DMS 273 treated with DMSO at 0.1 percent for 48 hours (cell line): Measurements from ENCODE around the gene LINGO1.

Experiments used
- DNase-seq: peaks from one replicate; lab custom pipeline; 2025; lab: John Stamatoyannopoulos, UW

Gene LINGO1, protein sequence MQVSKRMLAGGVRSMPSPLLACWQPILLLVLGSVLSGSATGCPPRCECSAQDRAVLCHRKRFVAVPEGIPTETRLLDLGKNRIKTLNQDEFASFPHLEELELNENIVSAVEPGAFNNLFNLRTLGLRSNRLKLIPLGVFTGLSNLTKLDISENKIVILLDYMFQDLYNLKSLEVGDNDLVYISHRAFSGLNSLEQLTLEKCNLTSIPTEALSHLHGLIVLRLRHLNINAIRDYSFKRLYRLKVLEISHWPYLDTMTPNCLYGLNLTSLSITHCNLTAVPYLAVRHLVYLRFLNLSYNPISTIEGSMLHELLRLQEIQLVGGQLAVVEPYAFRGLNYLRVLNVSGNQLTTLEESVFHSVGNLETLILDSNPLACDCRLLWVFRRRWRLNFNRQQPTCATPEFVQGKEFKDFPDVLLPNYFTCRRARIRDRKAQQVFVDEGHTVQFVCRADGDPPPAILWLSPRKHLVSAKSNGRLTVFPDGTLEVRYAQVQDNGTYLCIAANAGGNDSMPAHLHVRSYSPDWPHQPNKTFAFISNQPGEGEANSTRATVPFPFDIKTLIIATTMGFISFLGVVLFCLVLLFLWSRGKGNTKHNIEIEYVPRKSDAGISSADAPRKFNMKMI

DNA sequence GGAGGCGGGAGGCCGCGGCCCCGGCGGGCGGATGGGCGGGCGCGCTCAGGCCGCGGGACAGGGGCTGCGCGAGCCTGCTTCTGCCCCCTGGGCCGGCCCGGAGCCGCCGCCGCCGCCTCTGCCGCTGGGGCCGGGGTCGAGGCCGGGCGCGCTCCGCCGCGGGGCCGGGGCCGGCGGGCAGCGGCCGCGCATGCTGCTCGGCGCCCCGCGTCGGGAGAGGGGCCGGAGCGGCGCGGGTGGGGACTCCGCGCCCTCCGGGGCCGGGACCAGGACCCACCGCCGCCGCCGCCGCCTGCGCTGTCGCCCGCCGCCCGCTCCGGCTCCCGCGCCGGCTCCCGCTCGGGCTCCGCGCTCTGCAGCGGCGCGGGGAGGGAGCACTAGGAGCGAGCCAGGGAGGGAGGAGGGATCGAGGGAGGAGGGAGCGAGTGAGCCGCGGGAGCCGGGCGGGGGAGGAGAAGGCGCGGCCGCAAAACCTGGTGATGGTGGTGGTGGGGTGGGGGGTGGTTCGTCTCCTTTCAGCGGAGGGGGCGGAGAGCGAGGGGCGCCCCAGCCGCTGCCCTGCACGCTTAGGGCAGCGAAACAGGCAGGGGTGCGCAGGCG, at the start of gene LINGO1:
Gene LINGO1, minus strand, starts transcription at position 379 of the 600 bp plus-strand sequence. CDS start 597 bp downstream, outside the sequence.
- no peak for DNase-seq

DNA sequence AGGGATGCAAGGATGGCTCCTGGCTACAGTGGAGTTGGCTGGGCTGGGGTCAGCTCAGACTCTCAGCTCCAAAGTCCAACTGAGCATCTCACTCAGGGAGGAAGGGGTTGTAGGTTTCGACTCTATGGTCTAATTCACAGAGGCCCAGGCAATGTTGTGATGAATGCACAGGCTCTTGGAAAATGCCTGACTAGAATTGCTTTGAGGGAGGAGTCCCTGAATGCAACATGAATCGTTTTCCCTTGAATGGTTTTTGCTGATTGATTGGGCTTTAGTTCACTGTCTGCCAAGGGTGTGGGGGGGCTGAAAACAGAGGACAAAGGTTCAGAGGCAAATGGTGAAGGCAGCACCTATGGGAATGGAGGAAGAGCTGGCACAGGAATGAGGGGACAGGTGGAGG, 48.6 kb upstream of the LINGO1 start:
- no peak for DNase-seq

DNA sequence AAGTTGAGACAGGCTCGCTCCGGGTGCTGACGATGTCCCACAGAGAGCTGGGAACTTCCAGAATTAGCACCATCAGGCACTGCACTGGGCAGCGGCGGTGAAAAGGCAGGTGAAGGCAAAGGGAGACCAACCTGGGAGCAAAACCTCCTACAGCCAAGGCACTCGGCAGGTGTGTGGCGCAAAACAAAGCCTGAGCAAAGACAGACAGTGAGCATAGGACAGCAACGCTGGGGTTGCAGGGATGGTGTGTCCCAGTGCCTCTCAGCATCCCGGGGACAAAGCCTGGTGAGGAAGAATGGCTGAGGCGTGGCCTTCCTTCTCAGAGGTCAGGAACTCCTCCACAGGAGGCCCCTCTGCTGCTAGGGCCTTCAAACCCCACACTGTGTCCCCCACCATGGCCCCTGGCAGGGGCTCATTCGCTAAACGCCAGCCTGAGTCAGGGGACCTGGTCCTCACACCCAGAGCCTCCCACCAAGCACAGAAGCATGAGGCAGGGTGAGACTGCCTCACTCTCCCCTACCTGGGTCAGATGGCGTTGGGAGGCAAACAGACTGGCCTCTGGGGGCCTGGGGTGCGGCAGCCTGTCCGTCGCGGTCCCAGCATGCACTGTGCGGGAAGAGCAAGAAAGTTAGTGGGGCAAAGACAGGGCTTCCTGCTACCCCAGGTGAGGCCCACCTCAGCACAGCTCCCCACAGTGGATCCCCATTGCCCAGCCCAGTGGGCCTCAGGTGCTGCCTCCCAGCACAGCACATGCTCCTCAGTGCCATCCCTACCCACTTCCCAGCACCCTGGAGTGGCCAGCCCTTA, 44.1 kb upstream of the LINGO1 start:
- no peak for DNase-seq

DNA sequence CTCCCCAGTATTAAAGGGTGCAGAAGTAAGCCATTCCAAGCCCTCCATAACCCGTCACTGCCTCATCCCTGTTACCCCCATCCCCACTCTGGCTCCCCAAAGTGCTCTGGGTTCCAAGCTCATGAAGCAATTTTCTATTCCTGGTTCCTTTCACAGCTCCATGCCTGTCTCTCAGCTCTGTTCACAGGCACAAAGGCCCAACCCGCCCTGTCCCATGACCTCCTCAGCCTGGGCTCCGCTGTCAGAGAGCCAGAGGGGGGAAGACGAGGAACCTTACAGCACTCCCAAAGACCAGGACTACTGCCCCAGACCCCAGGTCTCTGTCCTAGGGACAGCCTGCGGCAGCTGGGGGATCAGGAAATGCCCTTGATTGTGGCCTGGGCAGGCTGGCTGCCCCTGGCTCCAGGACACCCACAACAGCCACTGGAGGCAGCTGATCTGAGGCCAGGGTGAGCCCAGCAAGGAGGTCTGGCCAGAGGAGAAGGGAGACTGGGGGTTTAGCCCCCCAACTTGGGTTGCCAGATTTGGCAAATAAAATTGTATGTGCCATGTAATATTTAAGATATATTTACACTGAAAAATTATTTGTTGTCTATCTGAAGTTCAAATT, 43.2 kb upstream of the LINGO1 start:
- no peak for DNase-seq

DNA sequence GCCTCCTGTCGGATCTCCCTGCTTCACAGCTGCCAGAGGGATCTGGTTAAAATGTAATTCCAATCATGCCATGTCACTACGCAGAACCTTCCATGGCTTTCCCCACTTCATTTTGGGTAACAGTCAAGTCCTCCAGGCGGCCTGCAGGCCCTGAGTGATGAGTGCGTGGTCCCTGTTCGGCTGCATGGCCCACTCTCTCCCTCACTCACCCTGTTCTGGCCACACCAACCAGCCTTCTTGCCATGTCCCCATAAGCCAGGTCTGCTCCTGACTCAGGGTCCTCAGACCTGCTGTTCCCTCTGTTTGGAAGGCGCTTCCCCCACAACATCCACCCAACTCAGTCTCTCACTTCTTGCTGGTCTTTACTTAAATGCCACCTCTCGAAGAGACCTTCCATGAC, 41.6 kb upstream of the LINGO1 start:
- DNase-seq: no peak

DNA sequence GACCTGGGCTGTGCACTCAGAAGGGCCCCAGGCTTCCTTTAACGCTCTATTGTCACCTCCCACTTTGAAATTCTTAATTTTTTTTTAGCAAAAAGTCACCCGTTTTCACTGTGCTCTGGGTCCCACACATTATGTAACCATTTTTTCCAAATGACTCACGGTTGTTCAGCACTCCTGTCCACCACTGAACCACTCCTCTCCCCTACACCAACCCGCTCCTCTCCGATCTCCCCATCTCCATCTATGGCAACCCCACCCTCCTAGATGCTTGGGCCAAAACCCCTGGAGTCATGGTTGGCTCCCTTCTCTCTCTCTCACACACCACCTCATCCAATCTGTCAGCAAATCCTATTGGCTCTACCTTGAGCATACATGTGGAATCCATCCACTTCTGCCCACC, 41.2 kb upstream of the LINGO1 start:
- no peak for DNase-seq

DNA sequence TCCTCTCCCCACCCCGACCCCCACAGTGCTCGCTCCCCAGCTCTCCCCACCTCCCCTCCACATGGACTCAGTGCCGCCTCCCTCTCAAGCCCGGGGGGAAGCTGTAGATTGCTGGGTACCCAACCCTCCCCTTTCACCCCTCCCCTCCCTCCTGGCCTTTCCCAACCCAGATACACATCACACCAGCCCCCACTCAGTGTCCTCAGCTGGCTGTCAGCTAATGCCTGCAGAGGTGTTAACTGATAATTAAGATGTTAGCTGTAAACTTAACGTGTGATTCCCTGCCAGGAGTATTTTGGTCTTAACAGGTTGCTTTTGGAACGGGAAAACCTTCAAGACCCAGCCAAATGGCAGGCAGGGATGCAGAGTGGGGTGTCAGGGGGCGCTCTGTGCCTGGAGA, 39.4 kb upstream of the LINGO1 start:
- no peak for DNase-seq

DNA sequence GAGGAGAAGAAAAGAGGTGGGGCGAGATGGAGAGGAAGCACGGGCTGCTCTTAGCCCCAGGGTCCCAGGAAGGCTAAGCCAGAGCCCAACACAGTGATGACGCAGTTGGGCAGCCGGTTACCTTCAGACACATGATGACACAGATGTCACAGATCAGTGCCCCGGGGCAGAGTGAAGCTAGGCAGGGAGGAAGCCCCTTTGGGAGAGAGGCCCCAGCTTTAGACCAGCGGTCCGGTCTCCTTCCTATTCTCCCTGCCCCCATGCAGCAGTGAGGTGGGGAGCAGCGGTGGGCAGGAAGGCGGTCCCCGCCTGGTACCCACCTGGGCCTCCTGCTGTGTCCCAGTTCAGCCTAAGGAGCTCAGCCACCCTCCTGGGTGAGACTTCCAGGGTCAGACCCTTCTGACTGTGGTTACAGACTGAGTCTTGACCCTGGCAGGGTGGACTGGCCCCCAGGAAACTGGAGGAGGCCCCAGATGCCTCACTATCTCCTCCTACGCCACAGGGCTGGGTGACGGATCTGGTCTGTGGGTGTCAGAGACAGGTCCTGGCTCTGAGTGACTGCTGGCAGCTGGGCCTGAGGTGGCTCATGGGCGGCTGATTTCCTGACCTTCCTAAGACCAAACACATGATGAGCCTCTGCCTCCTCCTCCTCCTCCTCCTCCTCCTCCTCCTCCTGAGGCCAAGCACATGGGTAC, 38.8 kb upstream of the LINGO1 start:
- no peak for DNase-seq

DNA sequence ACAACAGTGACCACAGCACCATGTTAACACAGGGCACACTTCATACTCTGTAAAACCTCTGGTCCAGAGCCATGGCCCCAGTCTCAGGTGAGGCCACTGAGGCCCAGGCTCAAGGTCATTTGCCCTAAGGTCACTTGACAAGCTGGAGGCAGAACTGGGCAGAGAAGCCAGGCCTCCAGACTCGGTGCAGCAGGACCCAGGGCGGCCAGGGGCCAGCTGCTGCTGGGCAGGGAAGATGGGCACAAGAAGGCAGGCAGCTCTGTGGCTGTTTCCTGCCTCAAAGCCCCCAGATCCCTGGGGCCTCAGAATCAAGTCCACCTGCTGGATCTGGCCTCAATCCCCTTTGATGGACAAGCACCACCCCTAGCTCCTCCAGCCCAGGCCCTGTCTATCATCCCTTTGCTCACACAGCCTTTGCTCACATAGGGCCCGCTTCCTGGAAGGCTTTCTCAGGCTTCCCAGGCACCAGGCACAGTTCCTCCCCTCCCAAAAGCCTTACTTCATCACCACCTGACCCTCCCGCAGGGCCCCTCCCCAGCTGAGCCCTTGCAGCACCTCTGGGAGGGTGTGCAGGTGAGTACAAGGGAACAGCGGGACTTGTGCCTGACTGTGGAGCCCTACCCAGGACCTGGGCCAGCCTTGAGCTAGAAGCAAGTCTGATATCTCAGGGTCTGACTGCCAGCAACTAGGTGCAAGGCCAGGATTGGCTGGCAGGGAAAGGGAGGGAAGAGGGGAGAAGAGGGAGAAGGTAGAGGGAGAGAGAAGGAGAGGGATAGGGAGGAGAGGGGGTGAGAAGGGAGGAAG, 38.0 kb upstream of the LINGO1 start:
- no peak for DNase-seq

DNA sequence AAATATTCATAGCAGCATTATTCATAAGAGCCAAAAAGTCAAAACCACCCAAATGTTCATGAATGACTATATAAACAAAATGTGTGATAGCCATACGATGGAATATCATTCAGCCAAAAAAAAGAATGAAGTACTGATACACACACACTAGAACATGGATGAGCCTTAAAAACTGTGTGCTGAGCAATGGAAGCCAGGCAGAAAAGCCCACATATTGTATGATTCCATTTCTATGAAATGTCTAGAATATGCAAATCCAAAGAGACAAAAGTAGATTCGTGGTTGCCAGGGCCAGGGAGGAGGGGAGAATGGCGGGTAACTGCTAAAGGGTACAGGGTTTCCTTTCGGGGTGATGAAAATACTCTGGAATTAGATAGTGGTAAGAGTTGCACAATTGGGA, 37.2 kb upstream of the LINGO1 start:
- no peak for DNase-seq

DNA sequence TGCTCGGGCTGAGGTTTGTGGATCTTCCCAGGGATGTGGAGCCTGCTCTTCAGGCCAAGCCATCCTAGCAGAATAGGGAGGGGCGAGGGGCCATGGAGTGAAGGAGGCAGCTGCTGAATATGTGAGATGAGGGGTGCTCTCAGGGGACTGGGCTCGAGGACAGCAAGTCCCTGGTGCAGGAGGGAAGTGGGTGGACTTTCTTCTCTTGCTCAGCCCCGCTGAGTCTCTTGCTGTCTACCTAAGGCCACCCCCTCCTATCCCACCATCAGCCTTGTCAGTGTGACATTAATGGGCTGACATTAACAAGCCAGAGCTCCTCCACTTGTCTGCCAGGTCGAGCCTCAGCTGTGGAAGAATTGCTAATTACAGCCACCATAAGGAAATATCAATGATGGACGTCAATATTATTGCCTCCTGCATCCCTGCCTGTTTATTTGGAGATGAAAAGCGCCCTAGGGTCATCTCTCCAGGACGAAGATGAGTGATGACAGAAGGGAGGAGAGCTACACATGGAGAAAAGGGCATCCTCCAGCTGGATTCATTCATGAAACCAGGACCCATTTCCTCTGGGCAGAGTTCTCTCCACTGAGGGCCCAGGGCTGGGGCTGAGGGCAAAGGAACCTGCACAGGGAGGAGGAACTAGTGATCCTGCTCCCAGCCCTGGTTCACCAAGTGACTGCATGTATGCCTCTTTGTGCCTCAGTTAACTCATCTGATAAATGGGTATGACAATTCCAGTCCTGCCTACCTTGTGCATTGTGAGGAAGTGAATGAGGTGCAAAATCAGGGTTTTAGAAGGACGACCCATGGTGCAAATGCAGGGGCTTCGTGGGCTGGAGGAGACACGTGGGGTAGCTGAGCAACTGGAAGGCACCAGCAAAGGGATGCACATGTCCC, 34.9 kb upstream of the LINGO1 start:
- no peak for DNase-seq

DNA sequence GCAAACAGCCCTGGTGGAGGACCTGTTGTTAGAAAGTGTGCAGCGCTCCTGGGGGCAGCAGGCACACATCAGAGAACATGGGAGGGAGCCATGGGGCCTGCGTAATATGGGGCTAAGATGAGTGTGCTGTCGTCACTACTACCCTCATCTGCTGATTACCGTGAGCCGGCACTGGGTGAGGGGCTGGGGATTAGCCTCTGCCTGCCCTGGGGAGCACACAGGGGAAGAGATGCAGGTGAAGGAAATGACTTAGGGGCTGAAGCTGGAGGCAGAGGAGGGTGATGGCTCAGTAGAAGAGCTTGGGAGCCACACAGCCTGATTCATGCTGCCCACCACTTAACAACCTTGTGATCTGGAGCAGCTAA, 33.6 kb upstream of the LINGO1 start:
- DNase-seq: no peak

DNA sequence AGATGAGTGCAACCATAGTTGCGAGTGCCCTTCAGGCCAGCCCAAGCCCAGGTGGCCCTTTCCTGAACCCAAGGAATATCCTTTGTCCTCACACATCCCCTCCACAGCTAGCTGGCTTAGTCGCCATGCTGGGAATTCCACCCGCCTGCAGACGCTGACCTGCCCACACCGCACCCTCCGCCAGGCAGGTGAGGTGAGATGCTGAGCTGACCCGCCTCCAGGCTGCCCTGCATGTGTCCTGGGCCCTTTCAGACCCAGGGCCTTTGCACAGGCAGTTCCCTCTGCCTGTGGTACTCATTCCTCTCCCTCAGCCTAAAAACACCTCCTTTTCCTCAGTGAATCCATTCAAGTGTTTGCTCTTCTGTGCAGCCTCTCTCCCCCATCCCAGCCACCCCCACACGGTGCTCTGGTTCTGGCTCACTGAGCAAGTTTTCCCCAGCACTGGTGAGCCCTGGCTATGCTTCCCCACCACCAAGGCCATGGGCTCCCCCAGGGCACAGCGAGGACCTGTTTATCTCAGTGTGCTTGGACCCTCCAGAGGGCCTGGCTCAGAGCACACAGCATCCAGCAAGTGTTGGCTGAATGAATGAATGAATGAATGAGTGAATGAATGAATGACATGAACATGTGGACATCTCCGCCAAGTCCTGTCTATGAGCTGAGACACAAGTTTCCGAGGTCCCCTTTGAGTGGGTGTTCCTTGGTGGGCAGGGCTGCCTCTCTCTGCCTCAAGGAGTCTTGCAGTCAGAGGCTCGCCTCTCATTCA, 33.0 kb upstream of the LINGO1 start:
- no peak for DNase-seq

DNA sequence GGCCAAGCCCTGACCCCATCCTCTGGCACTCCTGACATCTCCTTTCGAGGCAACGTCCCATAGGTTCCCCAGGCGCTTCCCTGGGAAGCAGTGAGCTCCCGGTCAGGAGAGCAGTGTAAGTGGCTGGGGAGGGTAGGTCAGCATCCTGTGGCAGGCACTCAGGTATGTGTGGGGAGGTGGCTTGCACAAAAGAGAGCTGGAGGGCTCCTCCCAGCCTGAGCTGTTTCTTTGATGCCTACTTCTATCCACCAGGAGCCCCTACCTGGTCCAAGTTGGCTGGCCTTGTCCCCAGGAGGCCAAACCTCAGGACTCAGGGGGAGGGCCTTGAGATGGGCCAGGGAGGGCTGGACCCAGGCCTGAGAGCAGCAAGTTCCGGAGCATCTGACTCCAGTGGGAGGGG, 31.7 kb upstream of the LINGO1 start:
- DNase-seq: no peak

DNA sequence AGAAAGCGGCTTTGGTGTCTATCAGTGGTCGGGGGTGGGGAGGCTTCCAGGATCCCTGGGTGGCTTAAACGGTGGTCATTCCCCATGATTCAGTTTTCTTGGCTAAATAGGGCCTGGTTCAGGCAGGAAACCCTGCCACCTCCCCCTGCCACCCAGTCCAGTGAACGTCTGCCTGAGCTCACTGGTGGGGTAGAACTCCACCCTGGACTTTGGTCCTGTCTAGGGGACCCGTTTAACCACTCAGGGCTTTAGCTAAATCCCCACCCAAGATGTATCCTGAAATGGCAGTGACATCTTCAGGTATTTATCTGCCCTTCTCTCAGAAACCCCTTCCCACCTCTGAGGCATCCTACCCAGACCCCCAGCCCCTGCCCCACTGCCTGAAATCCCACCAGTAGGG, 30.5 kb upstream of the LINGO1 start:
- DNase-seq: no peak

DNA sequence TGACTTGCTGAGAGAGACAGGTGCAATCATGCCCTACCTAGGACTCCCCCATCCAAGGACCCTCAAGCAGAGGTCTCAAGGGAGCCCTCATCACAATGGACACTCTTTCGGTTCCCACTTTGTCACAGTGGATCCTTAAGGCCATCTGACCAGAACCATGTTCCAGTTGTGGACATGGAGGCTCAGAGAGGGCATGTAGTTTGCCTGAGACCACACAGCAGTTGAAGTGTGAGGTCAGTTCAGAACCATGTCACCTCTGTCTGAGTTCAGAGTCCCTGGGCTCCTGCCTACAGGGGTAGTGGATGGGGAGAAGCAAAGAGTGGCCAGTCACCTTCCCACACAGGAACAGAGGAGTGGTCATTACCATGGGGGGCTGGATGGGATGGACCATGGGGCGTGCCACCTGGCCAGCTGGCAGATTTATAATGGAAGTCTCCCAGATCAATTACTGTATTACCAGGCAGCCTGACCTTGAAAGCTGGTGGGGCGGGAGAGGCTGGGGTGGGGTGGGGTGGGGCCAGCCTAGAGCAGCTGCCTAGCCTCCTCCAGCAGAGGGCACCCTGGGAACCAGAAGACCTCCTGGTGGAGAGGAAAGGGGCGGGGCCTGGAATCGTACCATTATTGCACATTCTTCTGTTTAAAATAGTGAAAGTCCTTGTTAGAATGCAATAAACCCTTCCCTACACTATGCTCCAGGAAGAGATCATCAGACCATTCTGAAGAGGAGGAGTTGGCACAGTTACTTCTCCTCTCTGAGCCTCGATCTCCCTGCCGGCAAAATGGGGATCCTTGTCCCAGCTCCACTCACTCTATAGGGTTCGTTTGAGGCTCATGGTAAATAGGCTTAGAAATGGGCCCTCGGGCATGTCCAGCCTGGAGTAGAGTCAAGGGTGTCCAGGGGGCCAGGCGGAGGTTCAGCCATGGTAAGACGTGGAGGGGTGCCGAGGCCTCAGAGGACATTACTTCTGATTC, 26.9 kb upstream of the LINGO1 start:
- peak; percentile 10 for DNase-seq

DNA sequence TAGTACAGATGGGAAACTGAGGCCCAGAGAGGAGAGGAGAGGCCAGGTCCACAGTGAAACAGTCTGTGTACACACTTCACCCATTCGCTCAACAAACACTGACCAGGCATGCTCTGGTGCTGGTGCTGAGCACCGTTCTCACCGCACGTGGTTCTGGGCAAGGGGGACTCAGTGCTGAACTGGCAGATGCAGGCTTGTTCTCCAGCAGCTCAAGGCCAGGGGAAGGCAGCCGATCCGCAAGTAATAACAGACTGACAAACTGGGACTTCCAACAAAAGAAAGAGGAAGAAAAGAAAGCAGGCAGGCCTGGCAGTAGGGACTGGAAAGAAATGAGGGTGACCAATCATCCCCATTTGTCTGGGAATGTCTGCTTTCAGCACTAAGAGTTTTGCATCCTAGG, 25.6 kb upstream of the LINGO1 start:
- no peak for DNase-seq
